H1 (cell line): Measurements from ENCODE around the gene PAX5. TPM values are rescaled to one million over a fixed set of nuclear protein-coding genes. Genes with fewer than 3 reads are reported as not detected.

Experiments
- CTCF ChIA-PET: fragments of 300-600 bp; sonication (Branson Sonifier 250); formaldehyde crosslinking; loops from one replicate; lab custom pipeline; 2021; ENCODE audit not compliant: partially characterized antibody; lab: Charles Lee
- POLR2A ChIA-PET: fragments of 300-600 bp; sonication (Branson Sonifier 250); formaldehyde crosslinking; loops from one replicate; lab custom pipeline; 2021; ENCODE audit warnings: inconsistent platforms; ENCODE audit not compliant: partially characterized antibody; lab: Charles Lee
- DNase-seq, 2 experiments: peaks; one replicate each; pipeline versions ENCODE4 v3.0.0 to v3.0.0-alpha.2; 2010 to 2022; ENCODE audit warnings: low spot score in 2 of 2, low read depth in 1 of 2, mixed read lengths in 1 of 2
- FAIRE-seq: peaks from 2 replicates; lab custom pipeline; 2011; peaks lifted over from hg19 to GRCh38; lab: Jason Lieb, UNC
- H2AFZ ChIP-seq: 2 replicates; pipeline ENCODE4 v1.8.1; 2012; ENCODE audit warnings: low read length, inconsistent platforms
- H2AK5ac ChIP-seq: 2 replicates; pipeline ENCODE4 v1.6.1; 2013; ENCODE audit warnings: low read depth, low read length
- H2BK120ac ChIP-seq: replicated peaks from 2 replicates; pipeline ENCODE3; 2013; ENCODE audit warnings: low read depth, low read length, inconsistent platforms
- H2BK12ac ChIP-seq: 2 replicates; pipeline ENCODE4 v1.6.1; 2013; ENCODE audit warnings: low read depth, low read length
- H2BK15ac ChIP-seq: 2 replicates; pipeline ENCODE4 v1.6.1; 2013; ENCODE audit warnings: low read length
- H2BK20ac ChIP-seq: 2 replicates; pipeline ENCODE4 v1.6.1; 2013; ENCODE audit warnings: low read length
- H2BK5ac ChIP-seq: 2 replicates; pipeline ENCODE4 v1.6.1; 2013; ENCODE audit warnings: low read depth, low read length
- H3K14ac ChIP-seq: 2 replicates; pipeline ENCODE4 v1.6.1; 2013; ENCODE audit warnings: inconsistent platforms; ENCODE audit not compliant: insufficient read length
- H3K18ac ChIP-seq: 2 replicates; pipeline ENCODE4 v1.6.1; 2013; ENCODE audit warnings: low read length; ENCODE audit errors: extremely low read depth
- H3K23ac ChIP-seq: 2 replicates; pipeline ENCODE4 v1.6.1; 2013; ENCODE audit warnings: inconsistent platforms; ENCODE audit not compliant: insufficient read length
- H3K23me2 ChIP-seq: 2 replicates; pipeline ENCODE4 v1.6.1; 2013; ENCODE audit warnings: low read depth, low read length
- H3K27ac ChIP-seq: 2 replicates; pipeline ENCODE4 v1.6.1; 2011; ENCODE audit warnings: low read depth, low read length, inconsistent platforms
- H3K27me3 ChIP-seq, 4 experiments: replicated peaks in 1 of 4; 1 replicate in 1 of 4; 2 replicates in 3 of 4; pipeline versions ENCODE4 v1.6.1 to v1.8.1; 2011 to 2013; ENCODE audit warnings: low read length in 3 of 4, mild to moderate bottlenecking in 3 of 4, inconsistent platforms in 2 of 4, mixed read lengths in 2 of 4, moderate library complexity in 1 of 4; ENCODE audit not compliant: control insufficient read depth in 3 of 4, insufficient read depth in 3 of 4; ENCODE audit errors: extremely low read depth in 1 of 4
- H3K36me3 ChIP-seq, 4 experiments: 2 replicates each; pipeline versions ENCODE4 v1.6.1 to v1.8.1; 2011 to 2013; ENCODE audit warnings: mild to moderate bottlenecking in 4 of 4, low read length in 3 of 4, moderate library complexity in 2 of 4, control low read depth in 1 of 4, inconsistent platforms in 1 of 4; ENCODE audit not compliant: insufficient read depth in 4 of 4, control insufficient read depth in 2 of 4
- H3K4ac ChIP-seq: replicated peaks from 2 replicates; pipeline ENCODE3; 2013; ENCODE audit warnings: low read length, low read depth, mixed read lengths, inconsistent platforms; ENCODE audit not compliant: insufficient read length
- H3K4me1 ChIP-seq, 4 experiments: replicated peaks in 1 of 4; 1 replicate in 1 of 4; 2 replicates in 3 of 4; pipeline versions ENCODE4 v1.6.1 to v1.8.1; 2011 to 2013; ENCODE audit warnings: low read length in 3 of 4, inconsistent platforms in 2 of 4, mixed read lengths in 1 of 4; ENCODE audit not compliant: insufficient read depth in 4 of 4, control insufficient read depth in 3 of 4
- H3K4me2 ChIP-seq, 2 experiments: 2 replicates each; pipeline versions ENCODE4 v1.6.1 to v1.8.1; 2011 to 2013; ENCODE audit warnings: low read depth in 2 of 2, low read length in 2 of 2, control low read depth in 1 of 2, inconsistent platforms in 1 of 2, mild to moderate bottlenecking in 1 of 2; ENCODE audit not compliant: insufficient read depth in 1 of 2
- H3K4me3 ChIP-seq, 4 experiments: fragments of 200-600, 300-600 bp in 1 of 4; sonication (generic), shearing (Covaris generic), sonication (Bioruptor Twin) in 1 of 4; 2 replicates each; pipeline versions ENCODE4 v1.5.1 to v1.8.1; 2011 to 2016; ENCODE audit warnings: low read length in 4 of 4, low read depth in 3 of 4, control low read depth in 2 of 4, inconsistent platforms in 2 of 4, mild to moderate bottlenecking in 2 of 4, mixed read lengths in 1 of 4, moderate library complexity in 1 of 4; ENCODE audit not compliant: insufficient read depth in 2 of 4; ENCODE audit errors: extremely low read depth in 1 of 4
- H3K56ac ChIP-seq: replicated peaks from 2 replicates; pipeline ENCODE3; 2013; ENCODE audit warnings: low read depth, mild to moderate bottlenecking, mixed read lengths, low read length, inconsistent platforms; ENCODE audit not compliant: insufficient read length
- H3K79me1 ChIP-seq: 2 replicates; pipeline ENCODE4 v1.6.1; 2013; ENCODE audit warnings: low read depth, low read length, control low read depth
- H3K79me2 ChIP-seq, 2 experiments: 2 replicates each; pipeline versions ENCODE4 v1.6.1 to v1.8.1; 2012 to 2013; ENCODE audit warnings: low read length in 2 of 2, mild to moderate bottlenecking in 2 of 2, inconsistent platforms in 1 of 2; ENCODE audit not compliant: insufficient read depth in 2 of 2, control insufficient read depth in 1 of 2
- H3K9ac ChIP-seq, 4 experiments: replicated peaks in 1 of 4; 1 replicate in 1 of 4; 2 replicates in 3 of 4; pipeline versions ENCODE4 v1.6.1 to v1.8.1; 2011 to 2013; ENCODE audit warnings: low read depth in 3 of 4, low read length in 3 of 4, control low read depth in 2 of 4, mild to moderate bottlenecking in 2 of 4, moderate library complexity in 2 of 4, inconsistent platforms in 1 of 4; ENCODE audit errors: extremely low read depth in 1 of 4
- H3K9me3 ChIP-seq, 2 experiments: 2 replicates each; pipeline versions ENCODE4 v1.6.1 to v1.8.1; 2012 to 2013; ENCODE audit warnings: mild to moderate bottlenecking in 2 of 2, moderate library complexity in 2 of 2, control low read depth in 1 of 2, inconsistent platforms in 1 of 2, low read depth in 1 of 2, low read length in 1 of 2, mixed read lengths in 1 of 2; ENCODE audit not compliant: insufficient read depth in 2 of 2
- H4K20me1 ChIP-seq, 2 experiments: replicated peaks in 1 of 2; 2 replicates each; pipeline versions ENCODE3 to v1.8.1; 2011 to 2013; ENCODE audit warnings: inconsistent platforms in 2 of 2, low read length in 2 of 2, mild to moderate bottlenecking in 1 of 2; ENCODE audit not compliant: insufficient read depth in 2 of 2, control insufficient read depth in 1 of 2
- H4K5ac ChIP-seq: 2 replicates; pipeline ENCODE4 v1.6.1; 2013; ENCODE audit warnings: low read length, low read depth, mixed read lengths, inconsistent platforms; ENCODE audit not compliant: insufficient read length
- H4K8ac ChIP-seq: 2 replicates; pipeline ENCODE4 v1.8.0; 2013; ENCODE audit warnings: mild to moderate bottlenecking, moderate library complexity, low read length, inconsistent platforms; ENCODE audit not compliant: insufficient read depth; ENCODE audit errors: extremely low read depth
- H4K91ac ChIP-seq: replicated peaks from 2 replicates; pipeline ENCODE3; 2013; ENCODE audit warnings: low read length, mixed read lengths, inconsistent platforms; ENCODE audit not compliant: insufficient read length
- CREB1 ChIP-seq: IDR thresholded peaks from 2 replicates; pipeline ENCODE4 v1.6.1; 2012; ENCODE audit warnings: inconsistent platforms
- EZH2 ChIP-seq: fragments of 200-600 bp; sonication (generic); IDR thresholded peaks from 2 replicates; pipeline ENCODE4 v1.7.1; 2012; ENCODE audit warnings: low read depth, mild to moderate bottlenecking, moderate library complexity, low read length, inconsistent platforms; ENCODE audit not compliant: severe bottlenecking
- FOSL1 ChIP-seq: IDR thresholded peaks from 2 replicates; pipeline ENCODE4 v1.6.1; 2011; ENCODE audit warnings: mild to moderate bottlenecking, low read depth, low read length, moderate library complexity; ENCODE audit not compliant: insufficient read depth
- GABPA ChIP-seq: IDR thresholded peaks from 2 replicates; pipeline ENCODE4 v1.6.1; 2011; ENCODE audit warnings: mild to moderate bottlenecking, low read length, moderate library complexity, borderline replicate concordance; ENCODE audit not compliant: insufficient read depth
- JUN ChIP-seq: IDR thresholded peaks from 2 replicates; pipeline ENCODE4 v1.6.1; 2011; ENCODE audit warnings: low read depth, mild to moderate bottlenecking, improper control_type of control experiment, low read length
- JUND ChIP-seq: IDR thresholded peaks from 2 replicates; pipeline ENCODE4 v1.6.1; 2011; ENCODE audit warnings: mild to moderate bottlenecking, improper control_type of control experiment, low read length
- KDM4A ChIP-seq: IDR thresholded peaks from one replicate; pipeline ENCODE4 v1.7.1; 2012; ENCODE audit warnings: low read depth, mild to moderate bottlenecking, moderate library complexity, low read length, inconsistent platforms; ENCODE audit not compliant: severe bottlenecking
- NRF1 ChIP-seq: IDR thresholded peaks from 2 replicates; pipeline ENCODE4 v1.6.1; 2011; ENCODE audit warnings: mild to moderate bottlenecking, low read depth, low read length, improper control_type of control experiment
- RNF2 ChIP-seq: fragments of 200-900, 300-1000 bp; sonication (generic); IDR thresholded peaks from 2 replicates; pipeline ENCODE4 v1.7.1; 2016; ENCODE audit warnings: borderline replicate concordance, low read depth, mild to moderate bottlenecking, antibody characterized with exemption, low read length; ENCODE audit not compliant: poor library complexity, severe bottlenecking; ENCODE audit errors: missing control alignments
- SRF ChIP-seq: IDR thresholded peaks from 2 replicates; pipeline ENCODE4 v1.6.1; 2011; ENCODE audit warnings: mild to moderate bottlenecking, low read depth, low read length, moderate library complexity
- TAF7 ChIP-seq: optimal IDR thresholded peaks from 2 replicates; pipeline ENCODE3; 2011; ENCODE audit warnings: low read depth, mild to moderate bottlenecking, inconsistent platforms, low read length, moderate library complexity, borderline replicate concordance
- ZNF274 ChIP-seq: IDR thresholded peaks from 2 replicates; pipeline ENCODE4 v1.7.0; 2012; ENCODE audit warnings: low read length, borderline replicate concordance; ENCODE audit errors: extremely low read depth
- WGBS, 2 experiments: shearing (Covaris generic) in 1 of 2; methylation state at CpG; one replicate each; pipeline versions ENCODE4 v1.1.6 to v1.1.7; 2013 to 2015; ENCODE audit warnings: low lambda C conversion rate in 2 of 2, mixed read lengths in 2 of 2, inconsistent platforms in 1 of 2, low coverage in 1 of 2, missing lambda C conversion rate in 1 of 2; ENCODE audit not compliant: insufficient replicate concordance in 2 of 2, insufficient coverage in 1 of 2, insufficient read length in 1 of 2; ENCODE audit errors: extremely low coverage in 1 of 2, missing lambda C conversion rate in 1 of 2; 5-methylcytosine and 5-hydroxymethylcytosine counted together
- polyA plus RNA-seq, 7 experiments: library from polyadenylated mRNA; depleted of rRNA in 3 of 7; stranded (reverse) in 5 of 7; unstranded in 2 of 7; fragments of >200 nt in 5 of 7; fragments of 200-250 nt in 2 of 7; gene quantifications; 1 replicate in 5 of 7; 2 replicates in 1 of 7; 4 replicates in 1 of 7; pipeline versions ENCODE4 v1.2.1 to v1.2.3, GENCODE V29; 2011 to 2013; ENCODE audit warnings: missing spikeins in 2 of 7, mixed read lengths in 2 of 7
- total RNA-seq: library from RNA; stranded (reverse); fragmentation: NEBNext Ultra II Directional; extraction: Animal tissue kit (Norgen Biotek cat#: 25700); gene quantifications from 2 replicates; pipeline ENCODE4 v1.2.1, GENCODE V29; 2021

The PAX5 gene
- total and polyA plus RNA-seq, 2 of the 8 experiments (the other 6 are each of a cell fraction or from before 2014, with no cell fraction given), result 0.29 to 0.43 TPM

DNA sequence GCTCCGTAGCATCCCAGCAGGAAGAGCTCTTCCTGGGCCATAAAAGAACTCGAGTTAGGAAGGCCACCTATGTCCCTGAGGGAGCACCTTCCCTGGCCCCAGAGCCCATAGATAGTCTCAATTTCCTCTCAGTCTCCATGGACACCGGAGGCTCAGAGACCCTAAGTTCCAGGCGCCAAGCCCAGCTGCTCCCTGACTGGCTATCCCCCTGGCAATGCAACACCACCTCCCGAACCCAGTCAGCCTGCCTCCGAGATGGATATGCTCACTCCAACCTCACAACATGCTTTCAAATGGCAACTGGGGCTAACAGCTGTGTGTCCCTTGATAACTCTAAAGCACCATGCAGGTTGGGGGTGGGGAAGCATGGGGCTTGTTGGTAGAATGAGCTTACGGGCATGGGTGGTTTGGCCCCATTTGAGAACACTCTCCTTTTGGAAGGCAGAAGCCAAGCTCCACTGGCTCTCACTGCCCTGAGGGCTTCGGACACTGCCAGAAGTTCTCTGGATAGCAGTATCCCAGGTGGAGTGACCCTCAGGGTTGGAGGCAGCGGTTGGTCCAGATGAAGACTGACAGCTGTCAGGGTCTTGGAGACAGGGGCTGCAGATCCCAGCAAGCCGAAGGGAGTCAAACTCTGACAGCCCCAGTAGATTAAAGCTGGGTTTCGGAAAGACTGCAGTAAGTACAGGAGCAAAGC is 165.3 kb downstream of the PAX5 start:
- Histone ChIP-seq H3K36me3 (no peaks in the 10 kb centered on the region), H2BK20ac (no peak overlapping the region), H3K14ac (no peak overlapping the region), H2BK5ac (no peak overlapping the region), H3K27me3 (peaks cover 0 to 17% (median 10%) of the 10 kb centered on the region in 4 experiments; a peak in 4 of 7 replicates), H4K8ac (no peak overlapping the region), H3K9ac (no peak overlapping the region), H3K23me2 (peaks cover 3% of the 10 kb centered on the region; the same call in 1 of the 2 replicates), H2AFZ (no peak overlapping the region), H3K4me1 (peaks cover 0 to 15% (median 4%) of the 10 kb centered on the region in 4 experiments; a peak in 6 of 7 replicates), H3K27ac (no peak overlapping the region), H4K20me1 (no peaks in the 10 kb centered on the region), H3K18ac (no peak overlapping the region), H3K4me2 (no peak overlapping the region), H3K9me3 (no peaks in the 10 kb centered on the region), H3K79me2 (no peaks in the 10 kb centered on the region), H2BK120ac (no peak overlapping the region), H3K79me1 (no peaks in the 10 kb centered on the region), H2BK15ac (no peak overlapping the region), H4K91ac (no peak overlapping the region), H2BK12ac (no peak overlapping the region), H3K23ac (no peak overlapping the region), H4K5ac (no peak overlapping the region), H3K4ac (no peak overlapping the region), H3K56ac (no peak overlapping the region), H3K4me3 (no peak overlapping the region), H2AK5ac (no peak overlapping the region)
- DNase-seq (no peak), FAIRE-seq (no peak)
- WGBS, 2 experiments, result 90% methylated on average over 10 of the region's 11 CpGs; no CpG with 5 or more reads in 1 of the 2 experiments
- CTCF ChIA-PET, result interaction anchor here (0.6 to 27.2 kb wide), 12 partner anchors 11 to 1744 kb away, joined by 3 to 657 read pairs (median 4); no protein-coding TSS in a partner anchor
- POLR2A ChIA-PET, result no interaction called here
- TF ChIP-seq JUND (no peak), TAF7 (no peak), GABPA (no peak), RNF2 (no peak), ZNF274 (no peak), EZH2 (no peak), SRF (no peak), KDM4A (no peak), JUN (no peak), FOSL1 (no peak), CREB1 (no peak), NRF1 (no peak)
